Panc1 (cell line): ENCODE results near the gene SLF2. TPM values are rescaled to one million over a fixed set of nuclear protein-coding genes. Genes with fewer than 3 reads are reported as not detected.

ENCODE experiments used
- ATAC-seq: fragments of 200-7000 bp; cut with Tn5 transposase; 2 replicates; pipeline ENCODE4 v1.9.1; 2020; ENCODE audit warnings: mild to moderate bottlenecking, moderate library complexity
- BruUV-seq: library from RNA; stranded (reverse); fragments of 400-500 nt; replicated peaks from 2 replicates; lab custom pipeline; 2021; lab: Mats Ljungman, UMichigan
- CTCF ChIA-PET: fragments of 300-600 bp; sonication (Branson Sonifier 250); formaldehyde crosslinking; loops from one replicate; lab custom pipeline; 2022; ENCODE audit warnings: antibody characterized with exemption; lab: Charles Lee
- POLR2A ChIA-PET: fragments of 300-600 bp; sonication (Branson Sonifier 250); formaldehyde crosslinking; loops from one replicate; lab custom pipeline; 2022; ENCODE audit warnings: antibody characterized with exemption; lab: Charles Lee
- DNase-seq: peaks from one replicate; pipeline ENCODE4 v3.0.0-alpha.2; 2010; ENCODE audit warnings: low read depth, low spot score
- H3K27ac ChIP-seq: 2 replicates; pipeline ENCODE4 v1.5.1; 2011; ENCODE audit warnings: mild to moderate bottlenecking, low read length, inconsistent platforms
- H3K27me3 ChIP-seq: fragments of 200-500 bp; sonication (Bioruptor generic); 2 replicates; pipeline ENCODE4 v1.6.0; 2014; ENCODE audit warnings: low read length, inconsistent platforms; ENCODE audit not compliant: control insufficient read depth, insufficient read depth
- H3K36me3 ChIP-seq: fragments of 200-500 bp; sonication (Bioruptor generic); 2 replicates; pipeline ENCODE4 v1.5.1; 2014; ENCODE audit warnings: inconsistent platforms, mild to moderate bottlenecking, low read length, moderate library complexity; ENCODE audit not compliant: control insufficient read depth, insufficient read depth
- H3K4me1 ChIP-seq: 2 replicates; pipeline ENCODE4 v1.5.1; 2011; ENCODE audit warnings: inconsistent platforms, mild to moderate bottlenecking, low read length, moderate library complexity; ENCODE audit not compliant: control insufficient read depth, insufficient read depth
- H3K4me3 ChIP-seq, 2 experiments: 2 replicates each; pipeline ENCODE4 v1.5.1; 2011 to 2012; ENCODE audit warnings: low read depth in 2 of 2, low read length in 2 of 2, mild to moderate bottlenecking in 2 of 2, inconsistent platforms in 1 of 2, moderate library complexity in 1 of 2
- H3K9me3 ChIP-seq: fragments of 200-500 bp; sonication (Bioruptor generic); 2 replicates; pipeline ENCODE4 v1.5.1; 2014; ENCODE audit warnings: low read depth, mild to moderate bottlenecking, inconsistent platforms, low read length, moderate library complexity; ENCODE audit not compliant: control insufficient read depth, insufficient read depth
- POLR2AphosphoS5 ChIP-seq: IDR thresholded peaks from 2 replicates; pipeline ENCODE4 v1.6.1; 2012; ENCODE audit warnings: mild to moderate bottlenecking, low read depth, low read length, moderate library complexity
- SIN3A ChIP-seq: IDR thresholded peaks from 2 replicates; pipeline ENCODE4 v1.6.1; 2012; ENCODE audit warnings: low read depth, mild to moderate bottlenecking, low read length, moderate library complexity, borderline replicate concordance; ENCODE audit not compliant: insufficient read depth
- TCF7L2 ChIP-seq: IDR thresholded peaks from 2 replicates; pipeline ENCODE4 v1.6.1; 2011; ENCODE audit warnings: mild to moderate bottlenecking, low read depth, low read length, inconsistent platforms
- in situ Hi-C: cut with HindIII; loops from 2 replicates; pipeline ENCODE4 v1.10.0; 2016; ENCODE audit warnings: low sequenced_read_pairs, low pct_unique_long_range_greater_than_20kb
- intact Hi-C: fragments of 100-400 bp; cut with micrococcal nuclease; formaldehyde crosslinking; loops from one replicate; pipeline ENCODE4 v1.10.0; 2022; ENCODE audit not compliant: unreplicated experiment
- total RNA-seq: library from RNA; stranded (reverse); gene quantifications from one replicate; pipeline ENCODE4 v1.2.1, GENCODE V29; 2021; ENCODE audit not compliant: unreplicated experiment
- TF ChIP-seq, protein P1 (sequence below): fragments of 450-650 bp; IDR thresholded peaks from 2 replicates; pipeline ENCODE4 v1.5.1; 2017; ENCODE audit warnings: mild to moderate bottlenecking
- TF ChIP-seq, protein P2 (sequence below), 2 experiments: IDR thresholded peaks; 2 replicates each; pipeline ENCODE4 v1.6.1; 2011 to 2012; ENCODE audit warnings: low read depth in 2 of 2, control low read depth in 1 of 2, low read length in 1 of 2, mild to moderate bottlenecking in 1 of 2, moderate library complexity in 1 of 2; ENCODE audit not compliant: insufficient read depth in 1 of 2

SLF2 gene
- total RNA-seq, 1 experiment from 2014 or later, result 38.8 TPM

GRCh38 chr10:100875484-100876166 lies 37.1 kb upstream of the SLF2 start:
- BruUV-seq, result no TSS peak
- CTCF ChIA-PET, result no interaction called here
- no peak overlapping the region for H3K27ac ChIP-seq
- no peaks in the 10 kb centered on the region for H3K9me3 ChIP-seq
- intact Hi-C loops (loop anchor here (5.0 to 10.0 kb wide), 2 partner anchors 133 to 201 kb away; no protein-coding TSS in a partner anchor), in situ Hi-C loops (no loop called here)
- no peaks in the 10 kb centered on the region for H3K36me3 ChIP-seq
- TF ChIP-seq, protein P1, sequence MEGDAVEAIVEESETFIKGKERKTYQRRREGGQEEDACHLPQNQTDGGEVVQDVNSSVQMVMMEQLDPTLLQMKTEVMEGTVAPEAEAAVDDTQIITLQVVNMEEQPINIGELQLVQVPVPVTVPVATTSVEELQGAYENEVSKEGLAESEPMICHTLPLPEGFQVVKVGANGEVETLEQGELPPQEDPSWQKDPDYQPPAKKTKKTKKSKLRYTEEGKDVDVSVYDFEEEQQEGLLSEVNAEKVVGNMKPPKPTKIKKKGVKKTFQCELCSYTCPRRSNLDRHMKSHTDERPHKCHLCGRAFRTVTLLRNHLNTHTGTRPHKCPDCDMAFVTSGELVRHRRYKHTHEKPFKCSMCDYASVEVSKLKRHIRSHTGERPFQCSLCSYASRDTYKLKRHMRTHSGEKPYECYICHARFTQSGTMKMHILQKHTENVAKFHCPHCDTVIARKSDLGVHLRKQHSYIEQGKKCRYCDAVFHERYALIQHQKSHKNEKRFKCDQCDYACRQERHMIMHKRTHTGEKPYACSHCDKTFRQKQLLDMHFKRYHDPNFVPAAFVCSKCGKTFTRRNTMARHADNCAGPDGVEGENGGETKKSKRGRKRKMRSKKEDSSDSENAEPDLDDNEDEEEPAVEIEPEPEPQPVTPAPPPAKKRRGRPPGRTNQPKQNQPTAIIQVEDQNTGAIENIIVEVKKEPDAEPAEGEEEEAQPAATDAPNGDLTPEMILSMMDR, result no peak
- TF ChIP-seq POLR2AphosphoS5, result no peak
- TF ChIP-seq SIN3A, result no peak
- TF ChIP-seq, protein P2, sequence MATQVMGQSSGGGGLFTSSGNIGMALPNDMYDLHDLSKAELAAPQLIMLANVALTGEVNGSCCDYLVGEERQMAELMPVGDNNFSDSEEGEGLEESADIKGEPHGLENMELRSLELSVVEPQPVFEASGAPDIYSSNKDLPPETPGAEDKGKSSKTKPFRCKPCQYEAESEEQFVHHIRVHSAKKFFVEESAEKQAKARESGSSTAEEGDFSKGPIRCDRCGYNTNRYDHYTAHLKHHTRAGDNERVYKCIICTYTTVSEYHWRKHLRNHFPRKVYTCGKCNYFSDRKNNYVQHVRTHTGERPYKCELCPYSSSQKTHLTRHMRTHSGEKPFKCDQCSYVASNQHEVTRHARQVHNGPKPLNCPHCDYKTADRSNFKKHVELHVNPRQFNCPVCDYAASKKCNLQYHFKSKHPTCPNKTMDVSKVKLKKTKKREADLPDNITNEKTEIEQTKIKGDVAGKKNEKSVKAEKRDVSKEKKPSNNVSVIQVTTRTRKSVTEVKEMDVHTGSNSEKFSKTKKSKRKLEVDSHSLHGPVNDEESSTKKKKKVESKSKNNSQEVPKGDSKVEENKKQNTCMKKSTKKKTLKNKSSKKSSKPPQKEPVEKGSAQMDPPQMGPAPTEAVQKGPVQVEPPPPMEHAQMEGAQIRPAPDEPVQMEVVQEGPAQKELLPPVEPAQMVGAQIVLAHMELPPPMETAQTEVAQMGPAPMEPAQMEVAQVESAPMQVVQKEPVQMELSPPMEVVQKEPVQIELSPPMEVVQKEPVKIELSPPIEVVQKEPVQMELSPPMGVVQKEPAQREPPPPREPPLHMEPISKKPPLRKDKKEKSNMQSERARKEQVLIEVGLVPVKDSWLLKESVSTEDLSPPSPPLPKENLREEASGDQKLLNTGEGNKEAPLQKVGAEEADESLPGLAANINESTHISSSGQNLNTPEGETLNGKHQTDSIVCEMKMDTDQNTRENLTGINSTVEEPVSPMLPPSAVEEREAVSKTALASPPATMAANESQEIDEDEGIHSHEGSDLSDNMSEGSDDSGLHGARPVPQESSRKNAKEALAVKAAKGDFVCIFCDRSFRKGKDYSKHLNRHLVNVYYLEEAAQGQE (IDR thresholded peaks at IDR 0.05; ENCODE audit: insufficient read depth in 1 of 2, low read depth in 2 of 2, low read length in 1 of 2), result no peak
- no peak for TF ChIP-seq TCF7L2
- H3K27me3 ChIP-seq, result no peaks in the 10 kb centered on the region
- no peak overlapping the region for H3K4me3 ChIP-seq
- POLR2A ChIA-PET, result no interaction called here
- ATAC-seq (no peak), DNase-seq (no peak)
- no peaks in the 10 kb centered on the region for H3K4me1 ChIP-seq

DNA sequence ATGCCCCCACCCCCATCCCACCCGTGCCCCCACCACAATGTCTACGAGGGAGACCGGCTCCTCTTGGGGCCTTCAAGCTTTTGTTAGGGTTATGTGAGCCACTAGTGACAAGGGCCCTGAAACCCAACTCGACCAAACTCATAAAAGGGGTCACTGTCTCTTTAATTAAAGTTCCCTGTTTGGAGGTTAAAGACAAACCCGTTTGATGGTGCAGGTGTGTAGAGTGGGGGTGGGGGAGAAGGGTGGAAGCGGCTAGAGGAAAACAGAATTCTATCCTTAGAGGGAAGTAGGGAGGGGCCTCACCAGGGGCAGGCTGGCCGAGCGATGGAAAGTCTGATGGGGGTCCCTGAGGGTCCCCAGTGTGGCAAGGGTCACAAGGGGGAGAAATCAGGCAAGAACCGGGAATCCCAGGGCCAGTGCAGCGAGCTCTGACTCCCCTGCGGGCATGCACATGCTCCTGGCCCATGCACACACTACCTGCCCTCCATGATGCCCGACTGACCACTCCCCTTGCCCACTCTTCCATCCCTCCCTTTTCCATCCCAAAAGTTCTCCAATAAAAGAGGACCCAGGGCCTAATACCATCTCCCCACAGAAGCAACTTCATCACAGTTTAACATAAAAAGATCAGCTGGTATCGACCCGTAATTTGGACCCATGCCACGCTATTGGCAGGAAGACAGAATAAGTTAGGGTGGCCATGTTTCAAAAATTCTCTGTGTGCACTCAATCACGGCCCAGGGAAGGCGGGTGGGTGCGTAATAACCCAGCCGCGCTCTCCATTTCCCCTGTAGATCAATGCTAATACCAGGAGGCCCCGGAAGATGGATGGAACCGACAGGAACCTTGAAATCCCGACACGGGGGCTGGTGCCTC lies 35.9 kb upstream of the SLF2 start:
- ChIA-PET CTCF (interaction anchor here (0.6 kb wide), 1 partner anchor 397 kb away, joined by 13 read pairs; no protein-coding TSS in a partner anchor), POLR2A (no interaction called here)
- Histone ChIP-seq H3K4me1 (no peaks in the 10 kb centered on the region), H3K36me3 (no peaks in the 10 kb centered on the region), H3K4me3 (no peak overlapping the region), H3K9me3 (no peaks in the 10 kb centered on the region), H3K27ac (no peak overlapping the region), H3K27me3 (no peaks in the 10 kb centered on the region)
- no TSS peak for BruUV-seq
- in situ Hi-C loops (no loop called here), intact Hi-C loops (loop anchor here (5.0 to 10.0 kb wide), 2 partner anchors 135 to 202 kb away; no protein-coding TSS in a partner anchor)
- ATAC-seq (no peak), DNase-seq (no peak)
- TF ChIP-seq, protein P2 (IDR thresholded peaks at IDR 0.05; ENCODE audit: insufficient read depth in 1 of 2, low read depth in 2 of 2, low read length in 1 of 2), result no peak
- TF ChIP-seq TCF7L2 (no peak), POLR2AphosphoS5 (no peak), SIN3A (no peak)
- TF ChIP-seq, protein P1, result no peak
